GM13977 (cell line): ENCODE measurements around the gene SPATS2L.

ENCODE experiments used
- DNase-seq: peaks from one replicate; pipeline ENCODE4 v3.0.0; 2012; ENCODE audit warnings: low spot score
- in situ Hi-C: fragments of 300-500 bp; cut with MboI; formaldehyde crosslinking; loops from one replicate; pipeline ENCODE4 v1.12.0; 2022; ENCODE audit warnings: low sequenced_read_pairs, low pct_unique_long_range_greater_than_20kb, mixed read lengths, inconsistent platforms; ENCODE audit not compliant: unreplicated experiment
- TF ChIP-seq, protein P1 (sequence below): IDR thresholded peaks from 2 replicates; pipeline ENCODE4 v1.5.1; 2012; ENCODE audit warnings: mild to moderate bottlenecking, control low read depth; ENCODE audit not compliant: insufficient read depth; ENCODE audit errors: extremely low read depth, missing control alignments

Gene SPATS2L

DNA sequence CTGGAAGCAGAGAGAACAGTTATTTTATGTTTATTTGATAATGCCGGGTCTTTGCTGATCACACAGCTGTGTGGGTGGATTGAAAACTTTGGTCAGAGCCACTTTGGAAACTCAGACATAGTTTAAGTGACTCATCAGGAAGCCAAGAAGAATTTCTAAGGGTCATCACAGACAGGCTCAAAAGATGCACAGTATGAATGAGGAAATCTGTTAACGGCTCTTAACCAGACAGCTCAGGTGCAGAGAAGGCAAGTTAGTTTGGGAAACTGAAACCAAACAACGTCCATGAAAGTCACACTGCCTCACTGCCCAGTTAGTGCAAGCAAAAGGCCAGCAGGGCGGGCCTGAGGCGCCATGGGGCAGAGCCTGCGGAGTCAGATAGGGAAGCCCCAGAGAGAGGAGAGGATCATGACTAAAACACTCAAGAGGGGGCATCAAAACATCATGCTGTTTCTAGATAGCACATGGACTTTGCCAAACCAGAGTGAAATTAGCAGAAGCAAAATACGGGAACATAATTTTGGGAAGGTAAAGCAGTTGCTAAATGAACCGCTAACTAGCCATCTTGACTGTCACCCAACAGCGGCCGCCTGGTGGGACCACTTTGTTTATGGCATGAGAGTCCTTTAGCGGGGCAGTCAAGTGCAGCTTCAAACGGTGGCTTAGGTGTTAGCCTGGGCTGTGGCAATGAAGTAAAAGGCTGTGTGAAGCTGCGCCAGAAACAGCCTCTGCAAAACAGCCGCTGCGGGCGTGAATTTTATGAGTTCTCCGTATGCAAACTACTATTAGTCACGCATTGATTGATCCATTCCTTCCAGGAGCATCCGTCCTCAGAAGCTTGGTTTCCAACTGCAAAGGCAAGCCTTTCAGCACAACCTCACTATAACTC is 102.2 kb downstream of the SPATS2L start:
- in situ Hi-C loops = no loop called here
- DNase-seq = no peak
- TF ChIP-seq, protein P1, sequence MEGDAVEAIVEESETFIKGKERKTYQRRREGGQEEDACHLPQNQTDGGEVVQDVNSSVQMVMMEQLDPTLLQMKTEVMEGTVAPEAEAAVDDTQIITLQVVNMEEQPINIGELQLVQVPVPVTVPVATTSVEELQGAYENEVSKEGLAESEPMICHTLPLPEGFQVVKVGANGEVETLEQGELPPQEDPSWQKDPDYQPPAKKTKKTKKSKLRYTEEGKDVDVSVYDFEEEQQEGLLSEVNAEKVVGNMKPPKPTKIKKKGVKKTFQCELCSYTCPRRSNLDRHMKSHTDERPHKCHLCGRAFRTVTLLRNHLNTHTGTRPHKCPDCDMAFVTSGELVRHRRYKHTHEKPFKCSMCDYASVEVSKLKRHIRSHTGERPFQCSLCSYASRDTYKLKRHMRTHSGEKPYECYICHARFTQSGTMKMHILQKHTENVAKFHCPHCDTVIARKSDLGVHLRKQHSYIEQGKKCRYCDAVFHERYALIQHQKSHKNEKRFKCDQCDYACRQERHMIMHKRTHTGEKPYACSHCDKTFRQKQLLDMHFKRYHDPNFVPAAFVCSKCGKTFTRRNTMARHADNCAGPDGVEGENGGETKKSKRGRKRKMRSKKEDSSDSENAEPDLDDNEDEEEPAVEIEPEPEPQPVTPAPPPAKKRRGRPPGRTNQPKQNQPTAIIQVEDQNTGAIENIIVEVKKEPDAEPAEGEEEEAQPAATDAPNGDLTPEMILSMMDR = no peak

DNA sequence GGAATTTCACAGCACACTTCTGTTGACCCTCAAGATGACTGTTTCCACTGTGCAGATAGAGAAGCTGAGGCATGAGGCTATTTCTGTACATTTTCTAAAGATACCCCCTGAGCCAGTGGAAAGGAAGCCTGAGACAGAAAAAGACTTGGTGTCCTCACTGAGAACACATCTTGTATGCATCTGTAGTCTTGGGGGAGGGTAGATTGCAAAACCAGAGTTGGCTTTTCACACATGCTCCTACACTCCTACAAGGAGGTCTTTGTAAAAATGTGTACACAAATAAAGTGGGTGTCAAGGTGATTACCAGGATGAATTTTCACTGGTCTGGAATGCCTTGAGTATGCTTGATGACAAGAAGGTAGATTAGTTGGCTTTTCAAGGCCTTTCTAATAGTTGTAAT is 105.3 kb downstream of the SPATS2L start:
- DNase-seq = no peak
- in situ Hi-C loops = no loop called here
- TF ChIP-seq, protein P1 = no peak

DNA sequence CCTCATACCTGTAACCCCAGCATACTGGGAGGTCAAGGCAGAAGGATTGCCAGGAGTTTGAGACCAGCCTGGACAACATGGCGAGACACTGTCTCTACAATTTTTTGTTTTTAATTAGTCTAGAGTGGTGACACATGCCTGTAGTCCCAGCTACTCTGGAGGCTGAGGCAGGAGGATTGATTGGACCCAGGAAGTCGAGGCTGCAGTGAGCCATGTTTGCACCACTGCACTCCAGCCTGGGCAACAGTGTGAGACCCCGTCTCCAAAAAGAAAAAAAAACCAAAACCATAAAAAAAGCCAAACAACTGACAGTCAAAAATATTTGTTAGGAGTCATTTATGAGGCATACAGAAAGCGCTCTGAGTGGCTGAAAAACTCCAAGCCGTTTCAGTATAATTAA is 107.9 kb downstream of the SPATS2L start:
- no peak for DNase-seq
- in situ Hi-C loops = no loop called here
- TF ChIP-seq, protein P1 = no peak

DNA sequence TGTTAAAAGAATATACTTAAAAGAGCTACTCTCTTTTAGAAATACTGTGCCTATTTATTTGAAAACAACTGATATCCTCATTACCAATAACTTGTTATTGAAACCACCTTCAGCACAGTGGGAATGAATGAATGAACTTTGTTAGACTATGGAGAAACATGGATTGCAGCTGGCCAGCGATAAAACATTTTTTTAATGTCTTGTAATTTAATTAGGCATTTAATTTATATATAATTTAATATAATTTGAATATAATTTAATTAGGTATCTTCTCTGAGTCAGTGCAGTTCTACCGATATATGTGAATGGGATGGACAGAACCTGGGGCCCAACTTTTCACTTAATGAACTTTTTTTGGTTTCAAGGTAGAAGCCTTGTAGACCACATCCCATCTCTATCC is 109.0 kb downstream of the SPATS2L start:
- in situ Hi-C loops = no loop called here
- no peak for DNase-seq
- TF ChIP-seq, protein P1 = no peak

DNA sequence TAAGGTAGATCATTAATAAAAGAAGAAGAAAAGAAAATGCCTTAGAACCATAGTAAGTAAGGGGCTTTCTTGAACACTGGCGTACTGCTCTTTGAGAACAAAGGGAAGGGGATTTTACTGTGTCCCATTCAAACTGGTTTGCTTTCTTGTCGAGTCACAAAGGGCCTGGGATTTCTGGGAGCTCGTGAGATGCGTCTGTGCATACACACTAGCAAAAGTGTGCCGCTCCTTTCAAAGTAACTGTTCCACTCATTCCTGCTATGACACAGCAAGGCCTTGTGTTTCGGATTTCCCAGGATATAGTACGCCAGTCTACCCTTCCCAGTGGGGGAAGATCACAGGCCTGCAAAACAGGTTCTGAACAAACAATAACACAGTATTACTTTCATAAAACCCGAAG is 110.4 kb downstream of the SPATS2L start:
- in situ Hi-C loops = no loop called here
- DNase-seq = no peak
- TF ChIP-seq, protein P1 = no peak

DNA sequence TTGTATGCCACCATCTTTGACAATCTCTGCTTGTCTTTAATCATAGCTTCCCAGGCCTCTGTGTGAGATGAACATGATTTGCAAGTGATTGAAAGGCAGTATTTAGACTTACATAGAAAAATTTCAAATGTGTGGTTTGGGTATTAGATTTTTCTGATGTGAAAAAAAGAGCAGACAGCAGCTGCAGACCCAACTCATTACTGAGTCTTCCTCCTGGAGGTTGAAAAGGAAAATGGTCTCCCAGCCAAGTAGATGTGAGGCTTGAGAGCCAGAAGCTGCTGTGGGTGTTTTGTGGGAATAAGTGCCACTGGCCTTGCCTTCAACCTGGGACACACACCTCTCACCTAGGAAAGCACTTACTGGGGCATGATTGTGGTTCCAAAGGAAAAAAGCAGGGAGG is 110.9 kb downstream of the SPATS2L start:
- TF ChIP-seq, protein P1 = no peak
- no peak for DNase-seq
- in situ Hi-C loops = no loop called here
